ENCODE results near the gene SLC25A18. TPM values are rescaled to one million over a fixed set of nuclear protein-coding genes. Genes with fewer than 3 reads are reported as not detected.
"Not testable (repeated sequence)": the region's sequence is repeated elsewhere in the genome, so short reads cannot be mapped to it uniquely, and the experiment has no call there.

SLC25A18 gene
- total RNA-seq, 4 donors from 2014 or later: 0.23 to 0.76 TPM; not detected in 2

GRCh38 chr22:17552737-17553136 is 10.6 kb upstream of the SLC25A18 start:
- intact Hi-C loops (cut with DNase I): no loop called here
- Histone ChIP-seq H3K36me3 (no peaks in the 10 kb centered on the region), H3K9me3 (no peaks in the 10 kb centered on the region), H3K27ac (no peak overlapping the region), H3K27me3 (no peaks in the 10 kb centered on the region), H3K4me1 (no peaks in the 10 kb centered on the region), H3K4me3 (no peak overlapping the region)
- TF ChIP-seq POLR2A (IDR thresholded peaks at IDR 0.05): no peak
- TF ChIP-seq CTCF (IDR thresholded peaks at IDR 0.05): no peak
- WGBS, 2 donors: 31 to 43% methylated on average over 7 of the region's 7 CpGs
- no peak for DNase-seq

DNA sequence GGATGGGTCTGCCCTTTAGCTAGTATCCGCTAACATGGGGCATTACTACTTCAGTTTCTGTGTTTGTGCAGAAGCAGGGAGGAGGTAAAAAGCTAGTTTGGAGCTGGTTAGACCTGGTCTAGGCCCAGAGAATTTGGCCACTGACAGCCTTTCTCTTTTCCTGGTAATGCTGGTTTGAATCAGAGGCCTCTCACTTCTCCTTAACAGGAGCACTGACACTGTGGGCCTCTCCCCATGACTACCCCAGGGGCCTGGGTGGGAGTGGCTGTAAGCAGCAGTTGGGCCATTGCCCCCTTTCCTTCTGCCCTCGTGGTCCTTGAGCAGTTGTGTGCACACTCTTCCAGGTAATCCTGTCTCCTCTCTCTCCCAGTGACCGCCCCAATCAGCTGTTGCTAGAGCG is 8.5 kb upstream of the SLC25A18 start:
- intact Hi-C loops (cut with DNase I): no loop called here

DNA sequence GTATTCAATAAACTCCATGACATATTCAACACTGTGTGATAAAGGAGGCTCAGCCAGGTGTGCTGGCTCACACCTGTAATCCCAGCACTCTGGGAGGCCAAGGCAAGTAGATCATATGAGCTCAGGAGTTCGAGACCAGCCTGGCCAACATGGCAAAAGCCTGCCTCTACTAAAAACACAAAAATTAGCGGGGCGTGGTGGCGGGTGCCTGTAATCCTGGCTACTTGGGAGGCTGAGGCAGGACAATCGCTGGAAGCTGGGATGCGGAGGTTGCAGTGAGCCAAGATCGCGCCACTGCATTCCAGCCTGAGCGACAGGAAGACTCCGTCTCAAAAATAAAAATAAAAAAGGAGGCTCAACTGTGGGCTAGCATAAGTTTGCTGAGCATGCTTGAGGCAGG is 4.1 kb upstream of the SLC25A18 start:
- no peak overlapping the region for H3K4me3 ChIP-seq
- 69 to 92% methylated on average over 6 to 10 of the region's 10 CpGs for WGBS, 2 donors
- no peak for TF ChIP-seq POLR2A (IDR thresholded peaks at IDR 0.05)
- no peak for TF ChIP-seq CTCF (IDR thresholded peaks at IDR 0.05)
- H3K9me3 ChIP-seq: no peaks in the 10 kb centered on the region
- no peak for DNase-seq
- H3K36me3 ChIP-seq: no peaks in the 10 kb centered on the region
- H3K27ac ChIP-seq: no peak overlapping the region
- intact Hi-C loops (cut with DNase I): no loop called here
- peaks cover 0 to 8% (median 0%) of the 10 kb centered on the region in 3 donors for H3K4me1 ChIP-seq
- peaks cover 0 to 34% (median 0%) of the 10 kb centered on the region in 4 donors for H3K27me3 ChIP-seq

More for the DNA sequence above, 8.5 kb upstream of the SLC25A18 start:
- H3K4me1 ChIP-seq: no peaks in the 10 kb centered on the region
- no peak overlapping the region for H3K4me3 ChIP-seq
- TF ChIP-seq CTCF (IDR thresholded peaks at IDR 0.05) (no peak), POLR2A (IDR thresholded peaks at IDR 0.05) (no peak)
- H3K27ac ChIP-seq: no peak overlapping the region
- 70 to 98% methylated on average over 3 of the region's 4 CpGs for whole genome bisulfite sequencing, 2 donors
- DNase-seq: no peak
- H3K27me3 ChIP-seq: peaks cover 0 to 9% (median 0%) of the 10 kb centered on the region in 4 donors
- no peaks in the 10 kb centered on the region for H3K9me3 ChIP-seq
- no peaks in the 10 kb centered on the region for H3K36me3 ChIP-seq

DNA sequence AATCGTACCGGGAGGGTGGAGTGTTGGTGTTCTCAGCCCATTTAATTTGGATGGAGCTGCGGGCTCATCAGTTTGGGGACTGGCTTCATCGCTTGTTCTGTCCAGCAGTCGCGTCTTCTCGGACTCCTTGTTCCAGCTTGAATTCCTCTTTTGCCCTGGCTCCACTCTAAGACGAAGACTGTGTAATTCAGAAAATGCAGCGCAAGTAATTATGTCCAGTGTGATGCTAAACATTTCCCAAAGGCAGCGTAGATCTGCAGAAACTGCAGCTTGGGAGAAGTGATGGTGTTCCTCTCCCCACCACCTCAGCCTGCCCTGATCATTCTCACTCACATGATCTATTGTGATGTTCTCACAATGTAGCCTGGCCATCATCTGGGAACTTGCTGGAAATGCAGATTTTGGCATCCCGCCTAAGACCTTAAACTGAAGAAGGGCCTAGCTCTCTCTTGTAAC is 666 bp downstream of the SLC25A18 start:
- WGBS, 2 donors: 81 to 83% methylated on average over 10 to 11 of the region's 11 CpGs
- Histone ChIP-seq H3K4me3 (no peak overlapping the region), H3K36me3 (no peaks in the 10 kb centered on the region), H3K4me1 (peaks cover 0 to 8% (median 0%) of the 10 kb centered on the region in 3 donors), H3K27me3 (peaks cover 0 to 46% (median 0%) of the 10 kb centered on the region in 4 donors), H3K27ac (peak overlapping the region in 3 of 4 donors; percentile 47 to 70 (median 55)), H3K9me3 (no peaks in the 10 kb centered on the region)
- TF ChIP-seq POLR2A (IDR thresholded peaks at IDR 0.05) (no peak), CTCF (IDR thresholded peaks at IDR 0.05) (no peak)
- intact Hi-C loops (cut with DNase I): no loop called here
- DNase-seq: no peak

GRCh38 chr22:17566016-17566687 is 2.9 kb downstream of the SLC25A18 start:
- intact Hi-C loops (cut with DNase I); H3K36me3 ChIP-seq; H3K4me3 ChIP-seq; H3K27ac ChIP-seq; H3K9me3 ChIP-seq; DNase-seq: not testable (repeated sequence)
- 77 to 87% methylated on average over 16 to 18 of the region's 19 CpGs for WGBS, 2 donors
- Histone ChIP-seq H3K4me1 (peaks cover 0 to 27% (median 8%) of the 10 kb centered on the region in 3 donors), H3K27me3 (peaks cover 0 to 47% (median 0%) of the 10 kb centered on the region in 4 donors)

Measured in esophagus squamous epithelium (tissue), 5 donors.